Left lobe of liver (tissue), 2 donors: ENCODE data around the gene ERAS. TPM values are rescaled to one million over a fixed set of nuclear protein-coding genes. Genes with fewer than 3 reads are reported as not detected.
"Not testable (repeated sequence)": the region's sequence is repeated elsewhere in the genome, so short reads cannot be mapped to it uniquely, and the experiment has no call there.

ENCODE experiments used
- ATAC-seq: fragments of 200-7000 bp; cut with Tn5 transposase; one replicate; pipeline ENCODE4 v1.9.1; 2020; ENCODE audit warnings: mild to moderate bottlenecking, moderate library complexity
- DNase-seq: peaks from one replicate; pipeline ENCODE4 v3.0.0-alpha.2; 2020; ENCODE audit warnings: low spot score
- total RNA-seq: library from RNA; stranded (reverse); gene quantifications from one replicate; pipeline ENCODE4 v1.2.1, GENCODE V29; 2021
- donor health status: DM: no; HTN: no; CAD: no; lungs with moderate emphysema.
- donor health status: DM: no; HTN: yes; CAD: no.

ERAS gene
- total RNA-seq, 1 donor from 2014 or later = not detected

DNA sequence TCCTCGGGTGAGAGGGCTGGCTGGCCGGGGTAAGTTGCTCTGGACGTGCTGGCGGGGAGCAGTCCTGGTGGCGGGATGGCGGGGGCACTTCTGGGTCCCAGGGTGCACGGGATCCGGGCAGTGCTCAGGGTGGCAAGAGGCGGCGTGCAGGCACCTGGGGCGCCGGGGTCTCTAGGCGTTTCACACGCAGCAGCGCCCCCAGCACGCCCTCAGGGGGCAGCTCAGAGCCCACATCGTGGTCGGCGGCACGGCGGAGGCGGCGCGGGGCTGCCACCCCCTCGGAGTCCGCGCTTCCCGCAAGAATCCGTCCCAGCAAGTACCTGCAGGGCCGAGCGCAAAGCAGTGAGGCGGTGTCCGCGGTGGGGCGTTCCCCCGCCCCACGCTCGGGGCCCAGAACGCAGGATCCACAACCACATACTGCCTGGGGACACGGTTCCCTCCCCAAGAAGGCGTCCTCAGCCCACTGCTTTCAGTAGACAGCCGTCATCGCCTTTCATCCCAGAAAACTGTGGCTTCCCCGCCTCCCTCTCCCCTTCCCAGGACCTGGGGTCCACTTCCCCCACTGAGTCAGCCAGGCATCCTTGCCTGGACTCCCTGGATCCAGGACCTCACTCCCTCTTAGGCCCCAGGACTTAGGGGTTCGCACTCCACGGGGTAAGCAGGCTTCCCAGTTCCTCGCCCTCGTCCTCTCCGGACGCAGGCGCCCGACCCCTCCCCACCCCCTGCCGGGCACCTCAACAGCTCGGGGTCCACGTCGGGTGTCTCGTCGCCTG, 5.0 kb downstream of the ERAS start:
- DNase-seq = no peak
- ATAC-seq = no peak

DNA sequence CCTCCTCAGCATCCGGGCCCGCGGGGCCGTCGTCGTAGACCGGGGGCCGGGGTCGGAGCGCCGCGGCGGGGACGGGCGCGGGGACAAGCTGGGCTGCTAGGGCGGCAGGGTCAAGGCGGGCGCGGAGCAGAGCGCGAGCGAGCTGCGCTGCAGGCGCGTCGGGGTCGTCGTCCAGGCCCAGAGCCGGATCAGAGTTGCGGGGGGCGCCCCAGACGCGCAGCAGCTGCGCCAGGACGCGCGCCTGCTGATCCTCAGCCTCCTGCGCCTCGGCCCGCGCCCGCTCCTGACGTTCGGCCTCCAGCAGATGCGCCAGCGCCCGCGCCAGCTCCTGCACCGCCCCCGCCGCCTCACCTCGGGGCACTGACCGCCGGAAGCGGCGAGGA, 5.6 kb downstream of the ERAS start:
- DNase-seq = no peak
- no peak for ATAC-seq

DNA sequence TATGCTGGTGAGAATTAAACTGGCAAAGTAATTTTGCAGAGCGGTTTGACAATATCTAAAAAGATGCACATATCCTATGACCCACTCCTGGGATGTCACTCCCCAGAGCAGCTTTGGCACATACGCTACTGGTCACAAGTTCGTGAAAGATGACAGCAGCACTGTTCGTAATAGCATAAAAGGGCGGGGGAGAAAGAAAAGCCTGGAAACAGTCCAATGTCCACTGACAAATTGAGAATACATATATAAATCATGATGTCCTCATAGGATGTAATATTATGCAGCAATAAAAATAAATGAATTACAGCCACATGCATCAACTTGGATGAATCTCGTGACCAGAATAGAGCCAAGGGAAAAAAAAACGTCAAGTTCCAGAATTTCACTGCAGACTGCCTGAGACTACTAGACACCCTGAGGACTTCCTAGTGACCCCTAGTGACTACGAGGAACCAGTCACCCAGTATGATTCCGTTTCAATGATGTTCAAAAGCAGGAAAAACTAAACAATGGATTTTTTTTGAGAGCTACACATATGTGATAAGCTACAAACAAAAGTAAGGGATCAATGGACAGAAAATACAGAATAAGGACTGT, 7.3 kb downstream of the ERAS start:
- ATAC-seq (no peak), DNase-seq (no peak)

DNA sequence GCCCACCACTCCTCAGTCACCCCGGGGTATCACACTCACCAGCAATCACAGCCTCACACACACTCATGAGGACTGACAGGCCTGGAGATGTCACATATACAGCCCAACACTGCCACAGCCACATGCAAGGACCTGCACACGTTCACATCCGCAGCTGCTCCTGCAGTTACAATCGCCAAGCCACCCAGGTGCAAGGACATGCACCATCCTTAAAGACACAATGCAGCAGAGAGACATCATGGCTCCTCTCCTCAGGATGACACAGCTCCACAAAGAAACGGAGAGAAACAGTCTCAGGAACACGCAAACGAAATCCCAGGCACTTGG, 8.0 kb downstream of the ERAS start:
- DNase-seq (no peak), ATAC-seq (no peak)

DNA sequence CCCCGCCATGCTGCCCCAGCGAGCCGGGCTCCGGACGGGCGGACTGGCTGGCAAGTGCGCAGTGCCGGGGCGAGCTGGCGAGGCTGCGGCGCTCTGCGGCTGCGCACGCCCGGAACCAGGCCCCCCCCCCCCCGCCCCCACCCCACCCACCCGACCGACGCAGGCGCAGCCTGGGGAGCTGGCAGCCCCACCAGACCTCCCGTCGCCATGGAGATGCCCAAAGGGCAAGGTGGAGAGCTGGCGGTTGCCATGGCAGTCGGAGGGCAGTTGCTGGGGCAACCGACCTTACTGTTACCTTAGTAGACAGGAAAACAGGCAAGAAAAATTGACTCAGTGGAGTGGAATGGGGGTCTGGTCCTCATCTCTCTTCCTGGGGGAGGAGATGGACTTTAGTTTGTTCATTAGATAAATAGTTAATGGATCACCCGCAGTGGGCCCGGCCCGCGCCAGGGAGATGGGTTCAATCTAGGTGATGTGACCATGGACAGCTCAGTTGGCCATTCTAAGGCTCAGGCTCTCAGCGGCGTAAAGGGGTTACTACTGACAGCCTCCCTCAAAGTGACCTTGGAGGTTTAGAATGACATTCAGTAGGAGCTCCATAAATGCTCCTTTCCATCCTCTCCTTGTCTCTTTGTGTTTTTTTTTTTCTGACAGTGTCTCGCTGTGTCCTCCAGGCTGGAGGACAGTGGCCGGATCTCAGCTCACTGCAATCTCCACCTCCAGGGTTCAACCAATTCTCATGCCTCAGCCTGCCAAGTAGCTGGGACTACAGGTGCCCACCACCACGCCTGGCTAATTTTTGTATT, 9.4 kb downstream of the ERAS start, which contains the start of gene PCSK1N:
PCSK1N (minus strand) TSS at position 87 of the 806 bp plus-strand sequence; CDS start at position 9, 78 bp downstream.
- no peak for ATAC-seq
- no peak for DNase-seq

DNA sequence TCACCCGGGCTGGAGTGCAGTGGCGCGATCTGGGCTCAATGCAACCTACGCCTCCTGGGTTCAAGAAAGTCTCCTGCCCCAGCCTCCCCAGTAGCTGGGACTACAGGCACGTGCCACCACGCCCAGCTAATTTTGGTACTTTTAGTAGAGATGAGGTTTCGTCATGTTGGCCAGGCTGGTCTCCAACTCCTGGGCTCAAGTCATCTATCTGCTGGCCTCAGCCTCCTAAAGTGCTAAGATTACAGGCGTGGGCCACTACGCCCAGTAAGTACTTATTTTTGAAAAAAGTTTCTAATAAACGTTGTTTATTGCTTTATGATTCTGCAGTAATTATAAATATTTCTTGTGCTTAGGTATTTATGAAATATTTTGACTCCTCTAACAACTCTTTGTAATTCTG, 13.4 kb downstream of the ERAS start:
- ATAC-seq (no peak), DNase-seq (no peak)

DNA sequence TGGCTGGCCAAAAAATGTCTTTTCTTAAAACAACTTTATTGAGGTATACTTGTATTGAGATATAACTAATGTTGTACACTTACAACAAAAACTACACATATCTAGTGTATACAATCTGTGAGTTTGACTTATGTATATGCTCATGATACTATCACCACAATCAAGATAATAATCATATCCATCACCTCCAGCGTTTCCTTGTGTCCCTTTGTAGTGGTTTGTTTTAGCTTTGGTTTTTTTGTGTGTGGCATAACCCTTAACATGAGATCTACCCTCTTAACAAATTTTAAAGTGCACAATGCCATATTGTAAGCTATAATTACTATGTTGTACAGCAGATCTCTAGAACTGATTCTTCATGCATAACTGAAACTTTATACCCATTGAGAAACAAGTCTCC, 22.5 kb downstream of the ERAS start:
- no peak for DNase-seq
- ATAC-seq = no peak

DNA sequence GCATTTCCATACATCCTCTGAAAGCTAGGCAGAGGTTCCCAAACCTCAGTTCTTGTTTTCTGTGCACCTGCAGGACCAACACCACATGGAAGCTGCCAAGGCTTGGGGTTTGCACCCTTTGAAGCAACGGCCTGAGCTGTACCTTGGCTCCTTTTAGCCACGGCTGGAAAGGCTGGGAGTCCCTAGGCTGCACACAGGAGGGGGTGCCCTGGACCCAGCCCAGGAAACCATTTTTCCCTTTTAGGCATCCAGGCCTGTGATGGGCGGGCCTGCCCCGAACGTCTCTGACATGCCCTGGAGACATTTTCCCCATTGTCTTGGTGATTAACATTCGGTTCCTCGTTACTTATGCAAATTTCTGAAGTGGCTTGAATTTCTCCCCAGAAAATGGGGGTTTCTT, 26.5 kb downstream of the ERAS start:
- DNase-seq = no peak
- no peak for ATAC-seq

DNA sequence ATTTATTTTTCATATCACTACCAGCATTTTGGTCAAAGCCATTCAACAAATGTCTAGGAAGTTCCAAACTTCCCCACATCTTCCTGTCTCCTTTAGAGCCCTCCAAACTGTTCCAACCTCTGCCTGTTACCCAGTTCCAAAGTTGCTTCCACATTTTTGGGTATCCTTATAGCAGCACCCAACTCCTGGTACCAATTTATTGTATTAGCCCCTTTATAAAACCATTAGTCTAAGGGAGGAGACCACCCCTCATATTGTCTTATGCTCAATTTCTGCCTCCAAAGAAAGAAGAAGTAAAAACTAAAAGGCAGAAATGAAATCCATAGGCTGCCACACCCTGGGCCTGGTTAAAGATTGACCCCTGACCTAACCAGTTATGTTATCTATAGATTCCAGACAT, 27.2 kb downstream of the ERAS start:
- not testable (repeated sequence) for ATAC-seq

DNA sequence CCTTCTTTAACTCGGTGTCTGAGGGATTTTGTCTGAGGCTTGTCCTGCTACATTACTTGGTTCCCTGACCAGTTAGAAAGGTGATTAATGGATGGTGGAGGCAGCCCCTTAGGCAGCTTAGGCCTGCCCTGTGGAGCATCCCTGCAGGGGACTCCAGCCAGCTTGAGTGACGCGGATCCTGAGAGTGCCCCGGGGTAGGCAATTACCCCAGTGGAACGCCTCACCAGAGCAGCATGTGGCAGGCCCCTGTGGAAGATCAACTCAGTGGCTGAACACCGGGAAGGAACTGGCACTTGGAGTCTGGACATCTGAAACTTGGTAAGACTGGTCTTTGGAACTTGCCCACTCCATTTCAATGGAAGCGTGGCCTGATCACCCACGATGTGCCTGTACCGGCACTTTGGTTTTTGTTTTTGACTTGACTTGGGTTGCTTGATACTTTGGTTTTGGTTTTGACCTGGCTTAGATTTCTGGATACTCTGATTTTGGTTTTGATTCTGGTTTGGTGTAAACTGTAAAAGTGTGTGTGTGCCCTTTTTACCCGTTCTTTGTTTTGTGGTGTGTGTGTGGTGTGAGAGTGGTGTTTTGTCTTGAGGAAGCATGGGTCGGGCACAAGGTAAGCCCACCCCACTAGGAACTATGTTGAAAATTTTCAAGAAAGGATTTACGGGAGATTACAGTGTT, 27.9 kb downstream of the ERAS start:
- DNase-seq, ATAC-seq: not testable (repeated sequence)

More for the DNA sequence above, 27.2 kb downstream of the ERAS start:
- DNase-seq = not testable (repeated sequence)

DNA sequence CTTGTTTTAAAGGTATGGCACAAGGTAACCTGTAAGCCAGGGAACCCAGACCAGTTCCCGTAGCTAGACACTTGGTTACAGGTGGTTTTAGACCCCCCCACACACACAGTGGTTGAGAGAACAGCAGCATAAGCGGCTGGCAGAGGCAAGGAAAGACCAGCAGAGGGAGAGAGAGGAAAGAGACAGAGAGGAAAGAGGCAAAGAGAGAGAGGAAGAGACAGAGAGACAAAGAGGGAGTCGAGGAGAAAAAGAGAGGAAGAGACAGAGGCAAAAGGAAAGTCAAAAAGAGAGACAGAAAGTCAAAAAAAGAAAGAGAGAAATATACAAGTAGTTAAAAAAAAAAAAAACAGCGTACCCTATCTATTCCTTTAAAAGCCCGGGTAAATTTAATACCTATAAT, 28.6 kb downstream of the ERAS start:
- DNase-seq (no peak), ATAC-seq (no peak)

DNA sequence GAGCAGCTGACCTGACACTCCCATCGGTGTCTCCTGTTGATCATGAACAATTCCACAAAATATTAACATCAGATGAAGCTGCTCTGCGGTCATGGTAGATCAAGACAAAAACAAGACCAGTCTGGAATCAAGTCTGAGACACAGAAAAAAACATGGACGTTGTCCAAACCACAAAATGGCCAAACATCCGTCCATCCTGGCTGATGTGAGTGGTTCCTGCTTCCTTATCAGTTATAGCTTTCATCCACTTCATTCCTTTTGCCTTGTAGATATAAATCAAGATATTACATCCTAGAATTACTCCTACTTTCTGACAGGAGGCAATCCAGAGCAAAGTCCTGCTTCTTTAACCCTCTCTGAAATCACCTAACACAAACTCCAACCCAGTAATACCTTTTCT, 37.9 kb downstream of the ERAS start:
- DNase-seq (no peak), ATAC-seq (no peak)

DNA sequence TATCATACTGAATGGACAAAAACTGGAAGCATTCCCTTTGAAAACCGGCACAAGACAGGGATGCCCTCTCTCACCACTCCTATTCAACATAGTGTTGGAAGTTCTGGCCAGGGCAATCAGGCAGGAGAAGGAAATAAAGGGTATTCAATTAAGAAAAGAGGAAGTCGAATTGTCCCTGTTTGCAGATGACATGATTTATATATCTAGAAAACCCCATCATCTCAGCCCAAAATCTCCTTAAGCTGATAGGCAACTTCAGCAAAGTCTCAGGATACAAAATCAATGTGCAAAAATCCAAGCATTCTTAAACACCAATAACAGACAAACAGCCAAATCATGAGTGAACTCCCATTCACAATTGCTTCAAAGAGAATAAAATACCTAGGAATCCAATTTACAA, 45.7 kb downstream of the ERAS start:
- not testable (repeated sequence) for DNase-seq, ATAC-seq

DNA sequence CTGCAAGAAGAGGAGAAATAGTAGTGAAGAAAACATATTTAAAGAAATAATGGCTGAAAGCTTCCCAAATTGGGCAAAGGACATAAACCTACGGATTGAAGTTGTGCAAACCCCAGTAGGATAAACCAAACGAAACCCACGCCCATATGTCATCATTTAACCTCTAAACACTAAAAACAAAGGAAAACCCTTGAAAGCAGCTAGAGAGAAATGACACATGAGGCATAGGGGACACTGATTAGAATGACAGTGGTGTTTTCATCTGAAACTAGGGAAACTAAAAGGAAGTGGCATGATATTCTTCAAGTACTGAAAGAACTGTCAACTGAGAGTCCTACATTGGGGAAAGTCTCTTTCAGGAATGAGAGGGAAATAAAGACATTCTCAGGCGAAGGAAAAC, 50.6 kb downstream of the ERAS start:
- not testable (repeated sequence) for DNase-seq, ATAC-seq

Other genes starting within 250 kb of the ERAS start
- gene WDR13, start 229.0 kb upstream of the ERAS start, total RNA-seq = 86.7 TPM
- gene WAS, start 142.7 kb upstream of the ERAS start, total RNA-seq = 3.2 TPM
- 4.3 TPM for gene SUV39H1, start 129.8 kb upstream of the ERAS start, total RNA-seq
- 3.1 TPM for gene GLOD5, start 64.8 kb upstream of the ERAS start, total RNA-seq
- 0.35 TPM for gene GATA1, start 39.9 kb upstream of the ERAS start, total RNA-seq
- 113 TPM for gene HDAC6, start 24.4 kb upstream of the ERAS start, total RNA-seq
- gene PCSK1N, start 9.1 kb downstream of the ERAS start, total RNA-seq = 0.23 TPM
- gene TIMM17B, start 71.3 kb downstream of the ERAS start, total RNA-seq = 22.8 TPM
- 31.3 TPM for gene PQBP1, start 71.4 kb downstream of the ERAS start, total RNA-seq
- gene SLC35A2, start 85.1 kb downstream of the ERAS start, total RNA-seq = 18.7 TPM
- gene PIM2, start 92.5 kb downstream of the ERAS start, total RNA-seq = 3.8 TPM
- 21.8 TPM for gene OTUD5, start 131.1 kb downstream of the ERAS start, total RNA-seq
- gene KCND1, start 145.3 kb downstream of the ERAS start, total RNA-seq = 0.68 TPM
- 22.7 TPM for gene GRIPAP1, start 175.8 kb downstream of the ERAS start, total RNA-seq
- 16.8 TPM for gene TFE3, start 216.8 kb downstream of the ERAS start, total RNA-seq
- gene CCDC120, start 232.5 kb downstream of the ERAS start, total RNA-seq = 4.7 TPM
- gene PRAF2, start 247.5 kb downstream of the ERAS start, total RNA-seq = 5.4 TPM